ENCODE data around the gene HES7. TPM values are rescaled to one million over a fixed set of nuclear protein-coding genes. Genes with fewer than 3 reads are reported as not detected.
A peak's percentile ranks its signal among the peaks of the same experiment; 100 is the strongest.

HES7 gene
- total and polyA plus RNA-seq, 9 of the 15 experiments (the other 6 are each of a cell fraction or from before 2014, with no cell fraction given) = 0.03 to 1.7 (median 0.14) TPM; not detected in 1

DNA sequence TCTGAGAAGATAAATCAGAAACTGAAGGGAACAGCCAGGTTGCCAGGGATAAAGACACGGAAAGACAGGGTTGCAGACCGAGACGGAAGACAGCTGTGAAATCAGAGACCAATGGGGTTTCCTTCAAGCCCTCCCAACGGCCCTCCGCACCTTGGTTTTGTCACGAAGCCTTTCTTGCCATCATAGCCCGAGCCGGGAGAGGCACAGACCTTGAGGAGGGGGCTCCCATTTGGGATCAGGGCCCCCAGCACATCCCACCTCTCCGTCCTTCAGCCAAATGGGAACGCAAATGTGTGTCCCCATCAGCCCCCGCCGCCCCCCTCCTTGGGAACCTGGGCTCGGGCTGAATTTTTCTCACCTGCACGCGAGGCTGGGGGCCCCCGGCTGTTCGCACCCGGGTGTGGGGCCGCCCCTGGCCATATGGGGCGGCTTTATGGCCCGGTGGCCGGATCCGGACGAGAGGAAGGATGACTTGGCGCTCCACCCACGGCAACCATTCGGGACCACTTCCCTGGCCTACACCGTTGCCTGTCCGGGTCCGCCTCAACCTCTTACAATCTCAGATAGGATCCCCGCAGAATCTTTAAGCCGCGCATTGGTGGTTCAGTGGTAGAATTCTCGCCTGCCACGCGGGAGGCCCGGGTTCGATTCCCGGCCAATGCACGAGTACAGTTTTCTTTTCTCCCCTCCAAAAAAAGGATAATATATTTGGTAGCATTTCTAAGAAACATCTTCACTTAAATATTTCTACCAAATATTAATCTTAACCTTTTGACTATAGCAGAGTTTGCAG, 1.4 kb upstream of the HES7 start (continued):
- TF ChIP-seq, protein P1, sequence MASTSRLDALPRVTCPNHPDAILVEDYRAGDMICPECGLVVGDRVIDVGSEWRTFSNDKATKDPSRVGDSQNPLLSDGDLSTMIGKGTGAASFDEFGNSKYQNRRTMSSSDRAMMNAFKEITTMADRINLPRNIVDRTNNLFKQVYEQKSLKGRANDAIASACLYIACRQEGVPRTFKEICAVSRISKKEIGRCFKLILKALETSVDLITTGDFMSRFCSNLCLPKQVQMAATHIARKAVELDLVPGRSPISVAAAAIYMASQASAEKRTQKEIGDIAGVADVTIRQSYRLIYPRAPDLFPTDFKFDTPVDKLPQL (IDR thresholded peaks at IDR 0.05; ENCODE audit: extremely low read depth, insufficient read length) = no peak
- no peak for TF ChIP-seq XRCC5 (IDR thresholded peaks at IDR 0.05; ENCODE audit: low read depth, low read length)
- TF ChIP-seq RCOR1 (IDR thresholded peaks at IDR 0.05; ENCODE audit: borderline replicate concordance in 1 of 2, low read depth in 2 of 2, low read length in 2 of 2) = peak in 1 of 2 experiments; percentile 40; a peak in 1 of 4 replicates
- TF ChIP-seq, protein P2, sequence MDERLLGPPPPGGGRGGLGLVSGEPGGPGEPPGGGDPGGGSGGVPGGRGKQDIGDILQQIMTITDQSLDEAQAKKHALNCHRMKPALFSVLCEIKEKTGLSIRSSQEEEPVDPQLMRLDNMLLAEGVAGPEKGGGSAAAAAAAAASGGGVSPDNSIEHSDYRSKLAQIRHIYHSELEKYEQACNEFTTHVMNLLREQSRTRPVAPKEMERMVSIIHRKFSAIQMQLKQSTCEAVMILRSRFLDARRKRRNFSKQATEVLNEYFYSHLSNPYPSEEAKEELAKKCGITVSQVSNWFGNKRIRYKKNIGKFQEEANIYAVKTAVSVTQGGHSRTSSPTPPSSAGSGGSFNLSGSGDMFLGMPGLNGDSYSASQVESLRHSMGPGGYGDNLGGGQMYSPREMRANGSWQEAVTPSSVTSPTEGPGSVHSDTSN (CRISPR knock-in tag; IDR thresholded peaks at IDR 0.05; ENCODE audit: low read depth) = no peak
- TF ChIP-seq, protein P2 (tag; conservative IDR thresholded peaks at IDR 0.05; ENCODE audit: low read depth) = no peak
- TF ChIP-seq, protein P3, sequence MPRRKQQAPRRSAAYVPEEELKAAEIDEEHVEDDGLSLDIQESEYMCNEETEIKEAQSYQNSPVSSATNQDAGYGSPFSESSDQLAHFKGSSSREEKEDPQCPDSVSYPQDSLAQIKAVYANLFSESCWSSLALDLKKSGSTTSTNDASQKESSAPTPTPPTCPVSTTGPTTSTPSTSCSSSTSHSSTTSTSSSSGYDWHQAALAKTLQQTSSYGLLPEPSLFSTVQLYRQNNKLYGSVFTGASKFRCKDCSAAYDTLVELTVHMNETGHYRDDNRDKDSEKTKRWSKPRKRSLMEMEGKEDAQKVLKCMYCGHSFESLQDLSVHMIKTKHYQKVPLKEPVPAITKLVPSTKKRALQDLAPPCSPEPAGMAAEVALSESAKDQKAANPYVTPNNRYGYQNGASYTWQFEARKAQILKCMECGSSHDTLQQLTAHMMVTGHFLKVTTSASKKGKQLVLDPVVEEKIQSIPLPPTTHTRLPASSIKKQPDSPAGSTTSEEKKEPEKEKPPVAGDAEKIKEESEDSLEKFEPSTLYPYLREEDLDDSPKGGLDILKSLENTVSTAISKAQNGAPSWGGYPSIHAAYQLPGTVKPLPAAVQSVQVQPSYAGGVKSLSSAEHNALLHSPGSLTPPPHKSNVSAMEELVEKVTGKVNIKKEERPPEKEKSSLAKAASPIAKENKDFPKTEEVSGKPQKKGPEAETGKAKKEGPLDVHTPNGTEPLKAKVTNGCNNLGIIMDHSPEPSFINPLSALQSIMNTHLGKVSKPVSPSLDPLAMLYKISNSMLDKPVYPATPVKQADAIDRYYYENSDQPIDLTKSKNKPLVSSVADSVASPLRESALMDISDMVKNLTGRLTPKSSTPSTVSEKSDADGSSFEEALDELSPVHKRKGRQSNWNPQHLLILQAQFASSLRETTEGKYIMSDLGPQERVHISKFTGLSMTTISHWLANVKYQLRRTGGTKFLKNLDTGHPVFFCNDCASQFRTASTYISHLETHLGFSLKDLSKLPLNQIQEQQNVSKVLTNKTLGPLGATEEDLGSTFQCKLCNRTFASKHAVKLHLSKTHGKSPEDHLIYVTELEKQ (CRISPR knock-in tag; IDR thresholded peaks at IDR 0.05) = no peak

All from K562 (cell line).